Endothelial cell of umbilical vein (primary cell): ENCODE results near the gene KANK4. TPM values are rescaled to one million over a fixed set of nuclear protein-coding genes. Genes with fewer than 3 reads are reported as not detected.

Experiments
- BruUV-seq: library from RNA; stranded (reverse); fragments of 400-500 nt; replicated peaks from 2 replicates; lab custom pipeline; 2021; lab: Mats Ljungman, UMichigan
- CTCF ChIA-PET: fragments of 300-600, 350-600 bp; sonication (Branson Sonifier 250); formaldehyde crosslinking; loops from one replicate; lab custom pipeline; 2021; ENCODE audit warnings: antibody characterized with exemption, inconsistent platforms; lab: Charles Lee
- POLR2A ChIA-PET: fragments of 300-600, 350-600 bp; sonication (Branson Sonifier 250); formaldehyde crosslinking; loops from one replicate; lab custom pipeline; 2021; ENCODE audit warnings: antibody characterized with exemption, inconsistent platforms; lab: Charles Lee
- DNase-seq: peaks from one replicate; pipeline ENCODE4 v3.0.0-alpha.2; 2011; ENCODE audit warnings: low read depth, low spot score
- FAIRE-seq: peaks from 2 replicates; lab custom pipeline; 2011; peaks lifted over from hg19 to GRCh38; lab: Jason Lieb, UNC
- H2AFZ ChIP-seq: 2 replicates; pipeline ENCODE4 v1.6.0; 2012; ENCODE audit warnings: low read depth, low read length, control low read depth, inconsistent platforms
- H3K27ac ChIP-seq: 2 replicates; pipeline ENCODE4 v1.5.1; 2011; ENCODE audit warnings: low read depth, mild to moderate bottlenecking, control low read depth, low read length, moderate library complexity; ENCODE audit not compliant: insufficient read depth
- H3K27me3 ChIP-seq, 2 experiments: 2 replicates each; pipeline versions ENCODE4 v1.6.0 to v1.6.1; 2011; ENCODE audit warnings: low read length in 2 of 2, mixed read lengths in 1 of 2; ENCODE audit not compliant: control insufficient read depth in 2 of 2, insufficient read depth in 2 of 2
- H3K36me3 ChIP-seq, 2 experiments: 2 replicates in 1 of 2; 3 replicates in 1 of 2; pipeline ENCODE4 v1.5.1; 2011; ENCODE audit warnings: low read length in 2 of 2, mild to moderate bottlenecking in 1 of 2, moderate library complexity in 1 of 2; ENCODE audit not compliant: control insufficient read depth in 2 of 2, insufficient read depth in 2 of 2; ENCODE audit errors: extremely low read depth in 1 of 2
- H3K4me1 ChIP-seq: 3 replicates; pipeline ENCODE4 v1.5.1; 2011; ENCODE audit warnings: mild to moderate bottlenecking, low read length; ENCODE audit not compliant: control insufficient read depth, insufficient read depth; ENCODE audit errors: extremely low read depth
- H3K4me2 ChIP-seq: 2 replicates; pipeline ENCODE4 v1.6.1; 2011; ENCODE audit warnings: low read length, control low read depth, mixed read lengths; ENCODE audit not compliant: insufficient read depth
- H3K4me3 ChIP-seq, 3 experiments: fragments of 200-600 bp in 1 of 3; sonication (generic), shearing (Covaris generic) in 1 of 3; replicated peaks in 1 of 3; 2 replicates each; pipeline ENCODE4 v1.5.1; 2011 to 2016; ENCODE audit warnings: control low read depth in 3 of 3, low read length in 3 of 3, mild to moderate bottlenecking in 2 of 3, inconsistent platforms in 1 of 3, low read depth in 1 of 3, moderate library complexity in 1 of 3; ENCODE audit not compliant: insufficient read depth in 1 of 3
- H3K79me2 ChIP-seq: 2 replicates; pipeline ENCODE4 v1.6.0; 2012; ENCODE audit warnings: low read length, inconsistent platforms; ENCODE audit not compliant: control insufficient read depth, insufficient read depth
- H3K9ac ChIP-seq: replicated peaks from 2 replicates; pipeline ENCODE3; 2011; ENCODE audit warnings: low read length, control low read depth; ENCODE audit not compliant: insufficient read depth; ENCODE audit errors: extremely low read depth
- H3K9me1 ChIP-seq: replicated peaks from 3 replicates; pipeline ENCODE4 v1.6.0; 2011; ENCODE audit warnings: mild to moderate bottlenecking, low read length; ENCODE audit not compliant: control insufficient read depth, insufficient read depth; ENCODE audit errors: extremely low read depth
- H3K9me3 ChIP-seq: replicated peaks from 2 replicates; pipeline ENCODE4 v1.5.1; 2012; ENCODE audit warnings: low read length, inconsistent platforms; ENCODE audit not compliant: control insufficient read depth, insufficient read depth
- H4K20me1 ChIP-seq: replicated peaks from 2 replicates; pipeline ENCODE3; 2011; ENCODE audit warnings: mild to moderate bottlenecking, low read length; ENCODE audit not compliant: control insufficient read depth, insufficient read depth; ENCODE audit errors: extremely low read depth
- CTCF ChIP-seq, 2 donors: IDR thresholded peaks; 1 replicate in 1 of 2; 2 replicates in 1 of 2; pipeline ENCODE4 v1.5.1; 2011; ENCODE audit warnings: low read length in 2 of 2, mild to moderate bottlenecking in 2 of 2, moderate library complexity in 2 of 2, control low read depth in 1 of 2, inconsistent platforms in 1 of 2, low read depth in 1 of 2; ENCODE audit not compliant: insufficient read depth in 1 of 2; ENCODE audit errors: extremely low read depth in 1 of 2
- EZH2 ChIP-seq: IDR thresholded peaks from 2 replicates; pipeline ENCODE4 v1.6.1; 2012; ENCODE audit warnings: borderline replicate concordance, low read depth, mild to moderate bottlenecking, moderate library complexity, low read length, inconsistent platforms; ENCODE audit not compliant: severe bottlenecking
- FOS ChIP-seq: IDR thresholded peaks from 2 replicates; pipeline ENCODE4 v1.6.1; 2011; ENCODE audit warnings: mild to moderate bottlenecking, low read length, moderate library complexity, borderline replicate concordance; ENCODE audit not compliant: insufficient read depth
- GATA2 ChIP-seq: IDR thresholded peaks from 2 replicates; pipeline ENCODE4 v1.7.0; 2011; ENCODE audit warnings: low read depth, mild to moderate bottlenecking, moderate library complexity, mixed read lengths, low read length; ENCODE audit not compliant: insufficient read length, insufficient read depth
- JUN ChIP-seq: IDR thresholded peaks from 2 replicates; pipeline ENCODE4 v1.6.1; 2011; ENCODE audit warnings: borderline replicate concordance, low read depth; ENCODE audit not compliant: insufficient read length, insufficient read depth
- MAX ChIP-seq: IDR thresholded peaks from 2 replicates; pipeline ENCODE4 v1.6.1; 2011; ENCODE audit not compliant: insufficient read depth, insufficient read length
- MYC ChIP-seq: IDR thresholded peaks from one replicate; pipeline ENCODE4 v1.6.1; 2011; ENCODE audit warnings: mild to moderate bottlenecking, low read depth, low read length
- POLR2A ChIP-seq: IDR thresholded peaks from 2 replicates; pipeline ENCODE4 v1.6.1; 2012; ENCODE audit warnings: low read depth, mild to moderate bottlenecking, control low read depth, low read length
- POLR2AphosphoS5 ChIP-seq: IDR thresholded peaks from 2 replicates; pipeline ENCODE4 v1.6.1; 2012; ENCODE audit warnings: low read depth, mild to moderate bottlenecking, control low read depth, low read length, moderate library complexity; ENCODE audit not compliant: insufficient read depth
- dilution Hi-C: fragments of 300-500 bp; cut with MboI; formaldehyde crosslinking; loops from one replicate; pipeline ENCODE4 v1.15.0; 2019; ENCODE audit warnings: low sequenced_read_pairs; ENCODE audit not compliant: extremely low pct_ligation_motif_present
- intact Hi-C: fragments of 100-400 bp; cut with micrococcal nuclease; formaldehyde crosslinking; loops from one replicate; pipeline ENCODE4 v1.10.0; 2022
- polyA plus RNA-seq, 4 experiments: library from polyadenylated mRNA; depleted of rRNA in 3 of 4; stranded (reverse) in 3 of 4; unstranded in 1 of 4; fragments of >200 nt; gene quantifications; 2 replicates each; pipeline versions ENCODE4 v1.2.1 to v1.2.3, GENCODE V29; 2011 to 2012; ENCODE audit warnings: missing spikeins in 1 of 4
- total RNA-seq: library from RNA; stranded (reverse); gene quantifications from 2 replicates; pipeline ENCODE4 v1.2.3, GENCODE V29; 2021

KANK4 gene
- total and polyA plus RNA-seq, 2 donors (not counting 3 experiments of a cell fraction or from before 2014, with no cell fraction given), result not detected

GRCh38 chr1:62299426-62300200, 19.6 kb downstream of the KANK4 start:
- no TSS peak for BruUV-seq
- ChIA-PET CTCF (interaction anchor here (1.1 to 1.3 kb wide), 2 partner anchors 124 kb away, joined by 3 read pairs; no protein-coding TSS in a partner anchor), POLR2A (no interaction called here)
- H4K20me1 ChIP-seq, result no peaks in the 10 kb centered on the region
- no peak overlapping the region for H3K9ac ChIP-seq
- no peaks in the 10 kb centered on the region for H3K9me3 ChIP-seq
- H3K27ac ChIP-seq, result no peak overlapping the region
- no peak for TF ChIP-seq MYC
- TF ChIP-seq GATA2, result no peak
- TF ChIP-seq CTCF (IDR thresholded peaks at IDR 0.05; ENCODE audit: extremely low read depth in 1 of 2, insufficient read depth in 1 of 2, low read depth in 1 of 2, low read length in 2 of 2), result no peak
- no peak for TF ChIP-seq MAX
- no peak for TF ChIP-seq POLR2AphosphoS5
- no peak for TF ChIP-seq POLR2A
- TF ChIP-seq JUN, result no peak
- TF ChIP-seq EZH2, result no peak
- no peak for TF ChIP-seq FOS
- intact Hi-C loops (no loop called here), dilution Hi-C loops (no loop called here)
- no peaks in the 10 kb centered on the region for H3K27me3 ChIP-seq
- no peak overlapping the region for H2AFZ ChIP-seq
- H3K36me3 ChIP-seq, result no peaks in the 10 kb centered on the region
- no peak overlapping the region for H3K4me2 ChIP-seq
- H3K4me1 ChIP-seq, result no peaks in the 10 kb centered on the region
- no peaks in the 10 kb centered on the region for H3K9me1 ChIP-seq
- DNase-seq (no peak), FAIRE-seq (no peak)
- no peak overlapping the region for H3K4me3 ChIP-seq
- H3K79me2 ChIP-seq, result no peaks in the 10 kb centered on the region
